IPS-11a (cell line): ENCODE results near the gene MLH1.
A peak's percentile ranks its signal among the peaks of the same experiment; 100 is the strongest.

Experiments
- H3K4me3 ChIP-seq: one replicate; pipeline ENCODE4 v1.5.1; 2013; ENCODE audit warnings: low read depth, low read length, control low read depth

Gene MLH1

DNA sequence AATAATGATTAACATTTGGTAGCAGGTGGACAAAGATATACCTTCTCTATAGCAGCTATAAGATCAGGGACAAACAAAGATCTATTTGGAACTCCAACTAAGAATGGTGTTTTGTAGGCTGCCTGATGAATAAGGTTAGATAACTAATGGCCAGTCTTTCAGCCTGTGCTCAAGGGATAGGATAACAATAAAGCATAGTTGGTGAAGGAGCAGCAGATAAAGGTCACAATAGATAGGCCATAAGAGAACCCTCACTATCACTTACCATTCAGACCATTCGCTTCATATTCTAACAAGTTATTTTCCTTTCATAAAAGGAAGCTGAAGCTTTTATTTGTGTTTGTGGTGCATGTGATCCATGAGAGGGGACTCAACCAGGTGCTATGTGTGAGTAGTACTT lies 20.2 kb upstream of the MLH1 start:
- H3K4me3 ChIP-seq: no peak overlapping the region

DNA sequence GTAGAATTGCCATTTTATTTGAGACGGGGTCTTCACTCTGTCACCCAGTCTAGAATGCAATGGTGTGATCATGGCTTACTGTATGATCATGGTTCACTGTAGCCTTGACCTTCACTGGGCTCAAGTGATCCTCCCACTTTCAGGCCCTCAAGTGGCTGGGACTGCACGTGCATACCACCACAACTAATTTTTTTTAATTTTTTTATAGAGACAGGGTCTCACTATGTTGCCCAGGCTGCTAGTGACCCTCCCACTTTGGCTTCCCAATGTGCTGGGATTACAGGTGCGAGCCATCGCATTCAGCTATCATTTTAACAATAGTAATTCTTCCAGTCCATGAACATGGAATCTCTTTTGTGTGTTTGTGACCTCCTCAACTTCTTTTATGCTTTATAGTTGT lies 12.3 kb upstream of the MLH1 start:
- no peak overlapping the region for H3K4me3 ChIP-seq

DNA sequence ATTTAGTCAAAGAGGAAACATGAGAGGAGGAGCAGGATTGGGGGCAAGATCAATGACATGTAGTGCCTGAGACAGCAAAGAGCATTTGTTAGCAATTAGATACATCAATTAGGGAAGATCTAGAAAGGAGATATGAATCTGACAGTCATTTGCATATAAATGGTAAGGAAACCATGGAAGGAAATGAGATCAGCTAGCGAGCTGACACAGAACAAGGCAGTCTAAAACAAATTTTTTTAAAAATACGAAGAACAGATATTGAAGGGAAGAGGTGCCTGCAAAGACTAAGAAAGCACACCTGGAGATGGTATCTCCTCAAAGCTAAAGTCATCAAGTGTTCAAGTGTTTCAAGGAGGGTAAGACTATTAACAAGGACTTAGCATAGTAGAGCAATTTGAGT lies 5.0 kb upstream of the MLH1 start:
- H3K4me3 ChIP-seq: no peak overlapping the region

DNA sequence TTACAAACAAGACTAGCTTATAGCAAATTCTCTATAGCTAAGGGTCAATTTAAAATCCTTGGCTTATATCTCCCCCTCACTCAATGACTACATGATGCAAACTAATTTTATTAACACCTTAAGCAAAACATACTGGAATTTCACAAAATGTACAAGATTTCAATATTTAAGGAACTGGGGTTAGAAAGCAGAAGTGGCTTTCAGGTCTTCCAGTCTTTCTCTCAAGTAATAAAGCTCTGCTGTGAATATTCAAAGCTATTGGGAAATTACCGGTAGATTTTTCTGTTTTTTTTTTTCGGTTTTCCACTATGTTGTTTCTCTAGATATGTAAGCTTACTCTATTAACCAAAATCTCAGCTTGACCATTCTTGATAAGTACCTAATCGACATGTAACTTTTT lies 4.3 kb upstream of the MLH1 start:
- H3K4me3 ChIP-seq: no peak overlapping the region

DNA sequence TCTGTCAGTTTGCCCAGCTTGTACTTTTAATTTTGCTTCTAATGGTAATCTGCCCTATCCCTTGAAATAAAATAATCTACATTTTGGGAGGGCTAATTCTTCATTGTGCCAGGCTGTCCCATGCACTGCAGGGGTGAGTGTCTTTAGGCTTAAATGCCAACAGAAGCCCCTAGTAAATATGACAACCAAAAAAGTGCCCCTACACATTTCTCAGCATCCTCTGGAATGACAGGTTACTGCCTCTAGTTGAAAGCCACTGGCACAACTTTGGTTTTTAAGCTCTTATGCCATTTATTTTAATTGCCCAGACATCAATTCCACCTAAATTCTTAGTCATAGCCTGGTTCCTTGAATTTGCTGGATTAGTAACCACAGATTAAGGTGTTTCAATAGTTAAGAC lies 3.8 kb upstream of the MLH1 start:
- H3K4me3 ChIP-seq: no peak overlapping the region

DNA sequence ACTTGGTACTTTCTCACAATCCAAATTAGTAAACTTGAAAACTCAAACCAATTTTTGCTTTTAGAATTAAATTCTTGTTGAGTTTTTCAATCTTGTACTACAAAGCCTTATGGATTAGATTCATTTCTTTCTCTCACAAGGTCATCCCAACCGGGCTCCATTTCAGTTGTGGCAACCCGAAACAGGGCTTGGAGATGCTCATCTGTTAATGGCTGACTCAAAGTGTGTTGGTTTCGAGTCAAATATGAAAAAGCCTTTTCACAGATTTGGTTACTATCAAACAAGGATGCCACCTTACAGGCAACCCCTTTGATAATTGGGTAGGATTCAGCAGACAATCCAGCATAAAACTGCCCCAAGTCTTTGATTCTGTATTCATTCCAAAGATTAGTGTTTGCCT lies 2.2 kb upstream of the MLH1 start:
- H3K4me3 ChIP-seq: peak overlapping the region; percentile 83

DNA sequence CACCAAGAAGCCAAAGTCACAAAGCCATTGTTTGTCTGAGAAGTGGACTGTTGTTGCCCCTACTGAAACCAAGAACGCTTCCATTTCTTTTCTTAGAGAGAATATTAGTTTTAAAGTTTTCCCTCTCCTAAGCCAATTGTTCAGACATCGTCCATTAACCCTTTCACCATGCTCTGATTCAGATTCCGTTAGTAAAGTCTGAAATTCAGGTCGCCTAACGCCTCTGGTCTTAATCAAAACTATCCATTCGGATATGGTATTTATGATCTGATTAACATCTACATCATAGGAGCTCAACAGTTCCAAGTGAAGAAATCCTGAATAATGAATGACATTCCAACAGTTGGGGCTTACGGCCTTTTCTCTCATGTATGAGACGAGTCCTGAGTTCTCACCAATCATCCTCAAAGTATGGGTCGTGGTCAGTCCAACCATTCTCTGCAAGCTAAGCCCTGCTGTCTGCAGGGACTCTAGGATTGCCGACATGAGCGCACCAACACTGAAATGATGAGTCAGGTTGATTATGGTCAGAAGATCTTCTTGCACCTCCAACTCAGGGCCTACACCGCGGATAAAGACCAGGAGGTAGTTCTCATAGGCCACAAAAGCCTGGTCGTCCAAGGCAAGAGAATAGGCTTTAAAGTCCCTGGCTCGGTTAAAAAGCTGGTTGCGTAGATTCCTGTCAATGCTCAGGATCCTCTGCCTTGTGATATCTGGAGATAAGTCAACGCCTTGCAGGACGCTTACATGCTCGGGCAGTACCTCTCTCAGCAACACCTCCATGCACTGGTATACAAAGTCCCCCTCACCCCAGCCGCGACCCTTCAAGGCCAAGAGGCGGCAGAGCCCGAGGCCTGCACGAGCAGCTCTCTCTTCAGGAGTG lies 1.2 kb upstream of the MLH1 start:
- peak overlapping the region; percentile 83 for H3K4me3 ChIP-seq

DNA sequence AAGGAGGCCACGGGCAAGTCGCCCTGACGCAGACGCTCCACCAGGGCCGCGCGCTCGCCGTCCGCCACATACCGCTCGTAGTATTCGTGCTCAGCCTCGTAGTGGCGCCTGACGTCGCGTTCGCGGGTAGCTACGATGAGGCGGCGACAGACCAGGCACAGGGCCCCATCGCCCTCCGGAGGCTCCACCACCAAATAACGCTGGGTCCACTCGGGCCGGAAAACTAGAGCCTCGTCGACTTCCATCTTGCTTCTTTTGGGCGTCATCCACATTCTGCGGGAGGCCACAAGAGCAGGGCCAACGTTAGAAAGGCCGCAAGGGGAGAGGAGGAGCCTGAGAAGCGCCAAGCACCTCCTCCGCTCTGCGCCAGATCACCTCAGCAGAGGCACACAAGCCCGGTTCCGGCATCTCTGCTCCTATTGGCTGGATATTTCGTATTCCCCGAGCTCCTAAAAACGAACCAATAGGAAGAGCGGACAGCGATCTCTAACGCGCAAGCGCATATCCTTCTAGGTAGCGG lies 452 bp upstream of the MLH1 start, which contains the start of gene EPM2AIP1:
TSS of gene EPM2AIP1 (minus strand) at position 326 of the 520 bp plus-strand sequence. CDS start at position 272, 54 bp downstream.
- H3K4me3 ChIP-seq: peak within 1 kb of the TSS; percentile 83

DNA sequence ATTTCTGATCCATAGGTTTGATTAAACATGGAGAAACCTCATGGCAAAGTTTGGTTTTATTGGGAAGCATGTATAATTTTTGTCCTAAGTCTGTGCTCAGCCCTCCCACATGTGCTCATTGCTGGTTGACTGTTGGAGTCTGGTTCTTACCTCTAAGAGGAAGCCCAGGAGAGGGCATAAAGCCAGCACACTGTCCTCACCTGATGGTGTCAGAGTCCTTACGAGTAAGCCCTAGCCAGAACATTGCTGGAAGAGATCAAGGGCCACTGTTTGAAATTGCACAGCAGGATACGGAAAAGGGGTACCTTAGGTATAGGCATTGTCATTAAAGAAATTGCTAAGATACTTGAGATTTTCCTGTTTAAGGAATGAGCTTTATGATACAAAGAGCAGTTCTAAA lies 21.3 kb downstream of the MLH1 start:
- H3K4me3 ChIP-seq: no peak overlapping the region

DNA sequence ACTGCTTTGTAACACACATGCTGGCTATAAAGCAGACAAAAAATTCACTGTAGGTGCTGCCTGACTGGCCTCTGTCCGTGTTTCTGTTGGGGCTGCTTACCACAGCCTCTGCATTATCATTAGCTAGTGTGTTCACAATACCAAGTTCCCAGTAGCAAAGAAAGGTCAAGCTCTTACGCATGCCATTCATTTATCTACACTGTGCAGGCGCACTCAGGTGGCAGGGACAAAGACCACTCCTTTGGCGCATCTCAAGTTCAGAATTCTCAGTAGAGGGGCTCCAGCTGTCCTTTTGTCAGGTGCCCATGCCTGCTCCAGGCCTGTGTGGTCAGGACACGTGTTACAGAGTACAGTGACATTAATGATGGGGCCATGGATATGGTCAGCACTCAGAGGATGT lies 22.3 kb downstream of the MLH1 start:
- no peak overlapping the region for H3K4me3 ChIP-seq

DNA sequence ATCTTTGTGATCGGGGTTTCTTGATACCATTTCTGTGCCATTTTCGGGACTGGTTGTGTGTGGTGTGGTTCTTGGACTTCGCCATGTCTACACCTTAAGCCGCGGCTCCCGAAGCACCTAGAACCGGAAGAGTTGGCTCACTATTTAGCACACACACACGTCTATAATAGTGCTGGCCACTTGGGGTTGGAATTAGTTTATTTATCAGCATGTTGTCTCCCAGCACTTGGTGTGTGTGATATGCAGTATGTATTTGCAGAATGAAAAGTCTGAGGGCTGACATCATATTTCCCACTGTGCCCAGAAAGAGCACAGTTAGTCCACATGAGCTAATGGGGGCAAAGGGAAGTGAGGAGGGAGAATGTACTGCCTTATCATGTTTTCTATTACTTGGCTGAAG lies 23.6 kb downstream of the MLH1 start:
- no peak overlapping the region for H3K4me3 ChIP-seq

DNA sequence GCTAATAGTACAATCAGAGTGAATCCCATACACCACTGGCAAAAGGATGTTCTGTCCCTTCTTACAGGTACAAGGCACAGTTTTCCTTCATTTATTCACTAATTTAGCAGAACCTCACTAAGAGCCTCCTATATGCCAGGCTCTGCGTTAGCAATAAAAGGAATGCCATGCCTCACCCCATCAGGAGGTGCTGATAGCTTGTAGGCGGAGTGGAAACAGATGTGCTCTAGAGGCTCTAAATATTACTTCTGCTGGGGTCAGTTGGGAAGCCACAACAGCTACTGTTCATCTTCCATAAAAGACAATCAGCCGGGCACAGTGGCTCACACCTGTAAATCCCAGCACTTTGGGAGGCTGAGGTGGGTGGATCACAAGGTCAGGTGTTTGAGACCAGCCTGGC lies 24.4 kb downstream of the MLH1 start:
- no peak overlapping the region for H3K4me3 ChIP-seq

DNA sequence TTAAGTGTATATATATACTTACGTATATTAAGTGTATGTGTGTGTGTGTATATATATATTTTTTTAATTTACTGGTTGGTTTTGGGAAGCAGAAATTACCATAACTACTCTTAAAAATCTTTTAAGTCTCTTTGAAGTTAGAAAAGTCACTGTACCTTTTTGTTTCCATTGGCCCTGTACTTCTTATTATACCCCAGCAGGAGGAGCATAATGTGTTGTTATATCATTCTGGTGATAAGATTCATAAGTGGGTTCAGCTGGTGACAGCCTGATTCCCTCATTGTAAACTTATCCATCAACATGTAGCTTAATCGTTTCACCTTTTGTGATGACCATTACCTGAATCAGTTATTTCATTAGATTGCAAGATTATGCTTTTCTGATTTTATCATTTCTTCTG lies 30.8 kb downstream of the MLH1 start:
- H3K4me3 ChIP-seq: no peak overlapping the region

DNA sequence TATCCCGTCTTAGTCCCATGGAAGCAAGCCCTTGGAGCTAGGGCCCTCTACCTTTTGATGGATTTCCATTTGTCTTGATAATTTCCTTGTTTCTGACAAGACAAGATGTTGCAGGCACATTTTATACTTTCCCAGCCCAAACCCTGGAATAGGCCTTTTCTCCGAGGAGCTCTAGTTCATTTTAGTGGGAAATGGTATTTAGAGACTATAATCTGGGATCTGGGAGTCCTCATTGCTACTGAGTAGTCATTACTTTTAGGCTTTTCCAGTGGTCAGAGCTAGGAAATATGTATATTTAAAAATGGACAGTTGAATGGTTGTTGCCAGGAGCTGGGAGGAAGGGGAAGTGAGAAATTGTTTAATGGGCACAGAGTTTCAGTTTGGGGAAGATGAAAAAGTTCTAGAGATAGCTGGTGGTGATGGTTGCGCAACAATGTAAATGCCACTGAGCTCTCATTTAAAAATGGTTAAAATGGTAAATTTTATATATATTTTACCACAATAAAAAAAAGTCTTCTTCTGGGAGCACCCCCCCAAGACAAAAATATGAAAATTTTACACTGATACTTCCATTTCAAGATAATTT lies 31.6 kb downstream of the MLH1 start:
- no peak overlapping the region for H3K4me3 ChIP-seq

DNA sequence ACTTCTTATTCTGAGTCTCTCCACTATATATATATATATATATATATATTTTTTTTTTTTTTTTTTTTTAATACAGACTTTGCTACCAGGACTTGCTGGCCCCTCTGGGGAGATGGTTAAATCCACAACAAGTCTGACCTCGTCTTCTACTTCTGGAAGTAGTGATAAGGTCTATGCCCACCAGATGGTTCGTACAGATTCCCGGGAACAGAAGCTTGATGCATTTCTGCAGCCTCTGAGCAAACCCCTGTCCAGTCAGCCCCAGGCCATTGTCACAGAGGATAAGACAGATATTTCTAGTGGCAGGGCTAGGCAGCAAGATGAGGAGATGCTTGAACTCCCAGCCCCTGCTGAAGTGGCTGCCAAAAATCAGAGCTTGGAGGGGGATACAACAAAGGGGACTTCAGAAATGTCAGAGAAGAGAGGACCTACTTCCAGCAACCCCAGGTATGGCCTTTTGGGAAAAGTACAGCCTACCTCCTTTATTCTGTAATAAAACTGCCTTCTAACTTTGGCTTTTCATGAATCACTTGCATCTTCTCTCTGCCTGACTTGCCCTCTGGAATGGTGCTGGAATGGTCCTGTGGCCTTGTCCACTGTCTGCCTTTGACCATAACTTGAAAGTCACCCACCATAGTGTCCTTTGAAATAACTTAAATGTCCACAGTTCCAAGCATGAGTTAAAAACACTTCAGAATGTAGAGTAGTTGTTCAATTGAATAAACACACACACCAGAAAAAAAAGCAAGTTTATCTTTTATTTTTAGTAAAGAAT lies 32.4 kb downstream of the MLH1 start:
- H3K4me3 ChIP-seq: no peak overlapping the region

DNA sequence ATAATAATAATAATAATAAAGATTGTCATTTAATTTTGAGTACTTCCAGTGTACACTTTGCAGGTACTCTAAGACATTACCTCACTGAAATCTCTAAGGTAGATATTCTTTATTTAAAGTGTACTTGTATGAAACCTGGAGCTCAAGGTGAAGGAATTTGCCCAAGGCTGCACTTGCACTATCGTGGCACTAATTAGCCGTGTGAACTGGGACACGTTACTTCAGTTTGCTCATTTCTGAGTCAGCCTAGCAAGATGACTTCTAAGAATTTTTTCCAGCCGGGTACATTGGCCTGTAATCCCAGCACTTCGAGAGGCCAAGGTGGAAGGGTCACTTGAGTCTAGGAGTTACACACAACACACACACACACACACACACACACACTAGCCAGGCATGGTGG lies 33.5 kb downstream of the MLH1 start:
- no peak overlapping the region for H3K4me3 ChIP-seq

DNA sequence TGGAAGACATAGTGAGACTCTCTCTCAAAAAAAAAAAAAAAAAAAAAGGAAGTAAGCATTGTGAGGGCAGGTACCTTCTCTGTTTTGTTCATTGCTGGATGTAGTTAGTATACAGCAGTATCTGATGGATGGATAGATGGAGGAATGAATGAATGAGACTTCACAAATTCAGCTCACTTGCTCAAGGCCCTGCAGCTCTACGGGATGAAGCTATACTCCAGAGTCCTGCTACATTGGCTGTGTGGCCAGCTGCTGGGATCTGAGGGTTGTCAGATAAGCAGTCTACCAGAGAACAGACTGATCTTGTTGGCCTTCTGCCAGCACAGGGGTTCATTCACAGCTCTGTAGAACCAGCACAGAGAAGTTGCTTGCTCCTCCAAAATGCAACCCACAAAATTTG lies 35.0 kb downstream of the MLH1 start:
- H3K4me3 ChIP-seq: no peak overlapping the region

DNA sequence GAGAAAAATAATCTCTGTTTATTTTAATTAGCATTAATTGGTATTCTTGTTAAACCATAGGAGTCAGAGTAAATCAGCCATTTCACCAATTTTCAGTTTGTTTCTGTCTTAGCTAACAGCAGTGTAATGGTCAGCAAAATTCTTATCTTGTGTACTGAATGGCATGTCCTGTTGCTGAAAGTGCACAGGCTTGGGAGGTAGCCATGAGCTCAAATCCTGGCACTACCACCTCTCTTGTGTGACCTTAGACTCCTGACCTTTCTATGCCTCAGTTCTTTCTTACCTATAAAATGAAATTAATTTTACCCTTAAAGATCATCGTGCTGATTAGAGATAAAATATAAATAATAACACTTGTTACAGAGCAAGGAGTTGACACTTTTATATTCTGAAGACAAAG lies 35.8 kb downstream of the MLH1 start:
- H3K4me3 ChIP-seq: no peak overlapping the region

DNA sequence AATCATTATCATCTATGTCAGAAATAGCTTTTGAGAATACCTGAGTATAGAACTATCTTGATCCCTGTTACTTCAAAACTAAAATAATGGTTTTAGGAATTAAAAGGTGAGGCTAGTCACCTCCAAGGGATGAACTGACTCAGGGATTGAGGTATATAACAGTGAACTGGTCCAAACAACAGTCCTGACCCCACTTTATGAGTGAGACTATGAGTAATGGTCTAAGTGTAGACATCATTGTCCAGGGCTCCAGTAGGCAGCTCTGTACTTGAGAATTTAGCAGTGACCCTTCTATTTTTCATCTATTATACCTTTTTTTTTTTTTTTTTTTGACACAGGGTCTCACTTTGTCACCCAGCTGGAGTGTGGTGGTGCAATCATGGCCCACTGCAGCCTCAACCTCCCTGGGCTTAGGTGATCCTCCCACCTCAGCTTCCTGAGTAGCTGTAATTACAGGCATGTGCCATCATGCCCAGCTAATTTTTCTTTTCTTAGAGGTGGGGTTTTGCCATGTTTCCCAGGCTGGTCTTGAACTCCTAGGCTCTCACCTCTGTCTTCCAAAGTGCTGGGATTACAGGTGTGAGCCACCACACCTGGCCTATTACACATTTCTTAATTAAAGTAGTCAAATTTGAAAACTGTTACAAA lies 36.3 kb downstream of the MLH1 start:
- no peak overlapping the region for H3K4me3 ChIP-seq

DNA sequence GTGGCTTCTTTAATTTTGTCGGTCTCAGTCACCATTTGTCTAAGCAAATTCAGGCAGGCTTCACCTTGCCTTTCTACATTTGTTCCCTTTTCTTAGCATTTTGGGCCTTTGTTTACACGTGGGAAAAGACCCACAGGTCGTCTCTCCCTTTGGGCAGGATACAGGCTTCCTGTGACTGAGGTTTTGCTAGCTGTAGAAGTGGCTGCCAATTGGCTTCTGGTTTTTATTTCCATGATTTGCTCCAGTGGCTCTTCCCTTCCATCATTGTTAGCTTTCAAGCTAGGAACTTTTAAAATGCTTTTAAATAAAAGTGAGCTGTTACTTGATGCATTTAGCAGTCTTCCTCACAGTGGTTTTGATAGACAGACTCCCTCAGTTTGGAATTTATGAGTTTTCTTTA lies 37.3 kb downstream of the MLH1 start:
- H3K4me3 ChIP-seq: no peak overlapping the region

DNA sequence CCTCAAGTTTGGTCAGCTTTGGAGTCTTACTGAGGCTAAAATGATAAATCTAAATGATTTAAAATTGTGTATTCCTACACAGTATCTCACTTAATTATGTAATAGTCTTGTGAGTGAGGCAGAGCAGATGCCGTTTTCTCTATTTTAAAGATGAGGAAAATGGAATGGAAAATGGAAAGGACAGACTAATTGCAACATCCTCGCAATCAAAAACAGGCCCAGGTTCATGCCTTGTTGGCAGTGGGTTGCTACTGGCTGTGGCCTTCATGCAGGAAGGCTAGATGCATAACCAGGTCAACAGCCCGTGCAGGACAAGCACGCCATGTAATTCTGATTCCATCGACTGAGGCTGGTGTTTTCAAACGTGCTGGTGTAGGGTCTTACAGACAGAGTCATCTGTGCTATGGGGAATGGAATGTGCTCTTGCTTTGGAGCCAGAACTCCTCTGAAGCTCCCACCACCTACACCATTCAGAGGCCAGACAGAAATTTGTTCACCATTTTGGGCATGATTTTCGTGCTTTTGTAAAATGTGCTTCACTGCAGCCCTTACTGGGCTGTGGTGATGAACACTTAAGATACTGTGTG lies 37.9 kb downstream of the MLH1 start:
- H3K4me3 ChIP-seq: no peak overlapping the region
